ENCODE measurements around the gene ITGB2. TPM values are rescaled to one million over a fixed set of nuclear protein-coding genes. Genes with fewer than 3 reads are reported as not detected.

Gene ITGB2
- total RNA-seq, 2 donors from 2014 or later, result 1.6 to 2.3 TPM

- H3K9me3 ChIP-seq (ENCODE audit: control insufficient read depth, low read length), result no peaks in the 10 kb centered on the region
- H3K9me3 Mint-ChIP-seq, result no peaks in the 10 kb centered on the region
- no peak for DNase-seq
- no peaks in the 10 kb centered on the region for H3K27me3 Mint-ChIP-seq (ENCODE audit: insufficient read depth)
- no peak overlapping the region for H3K4me3 ChIP-seq (ENCODE audit: low read length)
- H3K4me1 ChIP-seq (ENCODE audit: control insufficient read depth, insufficient read depth, low read length), result no peaks in the 10 kb centered on the region
- H3K4me3 Mint-ChIP-seq, result no peak overlapping the region
- H3K4me1 Mint-ChIP-seq, result peaks cover 4% of the 10 kb centered on the region
- H3K27ac Mint-ChIP-seq, result peak overlapping the region; percentile 46
- peaks cover 36% of the 10 kb centered on the region for H3K36me3 ChIP-seq (ENCODE audit: control insufficient read depth, insufficient read depth, low read length)
- peaks cover 27% of the 10 kb centered on the region for H3K36me3 Mint-ChIP-seq (ENCODE audit: low read depth)
- H3K9ac ChIP-seq (ENCODE audit: extremely low read depth, low read length, poor library complexity, severe bottlenecking), result no peak overlapping the region
- H3K27me3 ChIP-seq (ENCODE audit: control insufficient read depth, insufficient read depth, low read length, poor library complexity, severe bottlenecking), result no peaks in the 10 kb centered on the region
- no peak overlapping the region for H3K27ac ChIP-seq (ENCODE audit: low read depth, low read length)
- TF ChIP-seq CTCF (conservative IDR thresholded peaks at IDR 0.05), result no peak
- WGBS, 2 experiments (ENCODE audit: insufficient coverage in 1 of 2, insufficient read length in 1 of 2), result 94 to 97% methylated on average over 15 to 16 of the region's 16 CpGs
Observed at GRCh38 chr21:44955798-44956175, 35.1 kb upstream of the ITGB2 start.

GRCh38 chr21:44955141-44955797 is 34.6 kb upstream of the ITGB2 start:
- TF ChIP-seq CTCF (conservative IDR thresholded peaks at IDR 0.05), result no peak
- H3K4me3 ChIP-seq (ENCODE audit: low read length), result no peak overlapping the region
- H3K36me3 ChIP-seq (ENCODE audit: control insufficient read depth, insufficient read depth, low read length), result peaks cover 30% of the 10 kb centered on the region
- Mint-ChIP-seq H3K36me3 (ENCODE audit: low read depth) (peaks cover 23% of the 10 kb centered on the region), H3K9me3 (no peaks in the 10 kb centered on the region), H3K4me3 (no peak overlapping the region), H3K27ac (peak overlapping the region; percentile 46), H3K4me1 (peaks cover 4% of the 10 kb centered on the region), H3K27me3 (ENCODE audit: insufficient read depth) (no peaks in the 10 kb centered on the region)
- WGBS, 2 experiments (ENCODE audit: insufficient coverage in 1 of 2, insufficient read length in 1 of 2), result 94 to 97% methylated on average over 17 to 21 of the region's 21 CpGs
- no peak overlapping the region for H3K9ac ChIP-seq (ENCODE audit: extremely low read depth, low read length, poor library complexity, severe bottlenecking)
- no peak overlapping the region for H3K27ac ChIP-seq (ENCODE audit: low read depth, low read length)
- no peak for DNase-seq
- H3K4me1 ChIP-seq (ENCODE audit: control insufficient read depth, insufficient read depth, low read length), result no peaks in the 10 kb centered on the region
- no peaks in the 10 kb centered on the region for H3K27me3 ChIP-seq (ENCODE audit: control insufficient read depth, insufficient read depth, low read length, poor library complexity, severe bottlenecking)
- no peaks in the 10 kb centered on the region for H3K9me3 ChIP-seq (ENCODE audit: control insufficient read depth, low read length)

- no peak for DNase-seq
- 95 to 99% methylated on average over 16 to 22 of the region's 22 CpGs for WGBS, 2 experiments (ENCODE audit: insufficient coverage in 1 of 2, insufficient read length in 1 of 2)
- H3K27ac ChIP-seq (ENCODE audit: low read depth, low read length), result no peak overlapping the region
Observed at GRCh38 chr21:44954281-44954771, 33.6 kb upstream of the ITGB2 start.

More at GRCh38 chr21:44954281-44954771, 33.6 kb upstream of the ITGB2 start:
- no peak for TF ChIP-seq CTCF (conservative IDR thresholded peaks at IDR 0.05)
- H3K27ac Mint-ChIP-seq, result no peak overlapping the region
- H3K36me3 ChIP-seq (ENCODE audit: control insufficient read depth, insufficient read depth, low read length), result peaks cover 21% of the 10 kb centered on the region
- H3K9me3 Mint-ChIP-seq, result no peaks in the 10 kb centered on the region
- no peak overlapping the region for H3K4me3 Mint-ChIP-seq
- H3K4me1 Mint-ChIP-seq, result peaks cover 4% of the 10 kb centered on the region
- no peaks in the 10 kb centered on the region for H3K4me1 ChIP-seq (ENCODE audit: control insufficient read depth, insufficient read depth, low read length)
- no peak overlapping the region for H3K4me3 ChIP-seq (ENCODE audit: low read length)
- no peaks in the 10 kb centered on the region for H3K27me3 Mint-ChIP-seq (ENCODE audit: insufficient read depth)
- H3K27me3 ChIP-seq (ENCODE audit: control insufficient read depth, insufficient read depth, low read length, poor library complexity, severe bottlenecking), result no peaks in the 10 kb centered on the region
- H3K9me3 ChIP-seq (ENCODE audit: control insufficient read depth, low read length), result no peaks in the 10 kb centered on the region
- H3K36me3 Mint-ChIP-seq (ENCODE audit: low read depth), result peaks cover 19% of the 10 kb centered on the region
- no peak overlapping the region for H3K9ac ChIP-seq (ENCODE audit: extremely low read depth, low read length, poor library complexity, severe bottlenecking)
